ENCODE data around the gene MKI67. TPM values are rescaled to one million over a fixed set of nuclear protein-coding genes. Genes with fewer than 3 reads are reported as not detected.

MKI67 gene
- total RNA-seq, 1 experiment from 2014 or later = 151 TPM

GRCh38 chr10:128161031-128161430, 34.8 kb upstream of the MKI67 start:
- no peaks in the 10 kb centered on the region for H3K36me3 ChIP-seq (ENCODE audit: control insufficient read depth, insufficient read depth, low read length)
- H3K4me1 ChIP-seq (ENCODE audit: control insufficient read depth, insufficient read depth, low read length) = no peaks in the 10 kb centered on the region
- no peak overlapping the region for H3K4me3 ChIP-seq (ENCODE audit: low read depth in 2 of 2, low read length in 2 of 2)
- intact Hi-C loops (cut with micrococcal nuclease; ENCODE audit: unreplicated experiment) = no loop called here
- H3K27me3 ChIP-seq (ENCODE audit: control insufficient read depth, insufficient read depth, low read length) = peaks cover 32% of the 10 kb centered on the region
- ChIA-PET POLR2A (no interaction called here), CTCF (no interaction called here)
- H3K27ac ChIP-seq (ENCODE audit: low read length) = no peak overlapping the region
- TF ChIP-seq REST (IDR thresholded peaks at IDR 0.05; ENCODE audit: insufficient read depth in 1 of 2, low read depth in 2 of 2, low read length in 1 of 2) (no peak), POLR2AphosphoS5 (IDR thresholded peaks at IDR 0.05; ENCODE audit: low read depth, low read length) (no peak)
- no peaks in the 10 kb centered on the region for H3K9me3 ChIP-seq (ENCODE audit: control insufficient read depth, insufficient read depth, low read depth, low read length)
- no TSS peak for BruUV-seq (replicated peaks)
- in situ Hi-C loops (cut with HindIII; ENCODE audit: low pct_unique_long_range_greater_than_20kb, low sequenced_read_pairs) = no loop called here
- DNase-seq (ENCODE audit: low read depth, low spot score) = no peak
- ATAC-seq = no peak

- Histone ChIP-seq H3K27ac (ENCODE audit: low read length) (no peak overlapping the region), H3K9me3 (ENCODE audit: control insufficient read depth, insufficient read depth, low read depth, low read length) (no peaks in the 10 kb centered on the region), H3K27me3 (ENCODE audit: control insufficient read depth, insufficient read depth, low read length) (peaks cover 32% of the 10 kb centered on the region), H3K4me1 (ENCODE audit: control insufficient read depth, insufficient read depth, low read length) (no peaks in the 10 kb centered on the region), H3K36me3 (ENCODE audit: control insufficient read depth, insufficient read depth, low read length) (no peaks in the 10 kb centered on the region), H3K4me3 (ENCODE audit: low read depth in 2 of 2, low read length in 2 of 2) (no peak overlapping the region)
- in situ Hi-C loops (cut with HindIII; ENCODE audit: low pct_unique_long_range_greater_than_20kb, low sequenced_read_pairs) (no loop called here), intact Hi-C loops (cut with micrococcal nuclease; ENCODE audit: unreplicated experiment) (no loop called here)
- ChIA-PET CTCF (no interaction called here), POLR2A (no interaction called here)
- no TSS peak for BruUV-seq (replicated peaks)
- no peak for DNase-seq (ENCODE audit: low read depth, low spot score)
- no peak for TF ChIP-seq SIN3A (IDR thresholded peaks at IDR 0.05; ENCODE audit: borderline replicate concordance, insufficient read depth, low read depth, low read length)
- no peak for TF ChIP-seq REST (IDR thresholded peaks at IDR 0.05; ENCODE audit: insufficient read depth in 1 of 2, low read depth in 2 of 2, low read length in 1 of 2)
- no peak for TF ChIP-seq CTCF (IDR thresholded peaks at IDR 0.05)
- ATAC-seq = no peak
Observed at GRCh38 chr10:128160297-128160711, 34.1 kb upstream of the MKI67 start.

Measured in Panc1 (cell line).